Epithelial cell of proximal tubule (primary cell): ENCODE data around the gene SLC9A2. TPM values are rescaled to one million over a fixed set of nuclear protein-coding genes. Genes with fewer than 3 reads are reported as not detected.

ENCODE experiments used
- DNase-seq: peaks from one replicate; pipeline ENCODE4 v3.0.0-alpha.2; 2011; ENCODE audit warnings: low read depth
- H3K4me3 ChIP-seq: 2 replicates; pipeline ENCODE4 v1.5.1; 2011; ENCODE audit warnings: low read depth, mild to moderate bottlenecking, low read length
- CTCF ChIP-seq: conservative IDR thresholded peaks from 2 replicates; pipeline ENCODE4 v1.5.1; 2012; ENCODE audit warnings: low read depth, mild to moderate bottlenecking, low read length
- total RNA-seq: library from RNA; depleted of rRNA; stranded (reverse); fragments of >200 nt; gene quantifications from 2 replicates; pipeline ENCODE4 v1.2.3, GENCODE V29; 2015

The SLC9A2 gene
- total RNA-seq, 1 donor from 2014 or later = 0.86 TPM

- no peak overlapping the region for H3K4me3 ChIP-seq
- no peak for TF ChIP-seq CTCF
- DNase-seq = no peak
Measured at GRCh38 chr2:102660070-102660469, 40.7 kb downstream of the SLC9A2 start.

- DNase-seq = no peak
- TF ChIP-seq CTCF = no peak
- H3K4me3 ChIP-seq = no peak overlapping the region
Measured at GRCh38 chr2:102660574-102660973, 41.2 kb downstream of the SLC9A2 start.

GRCh38 chr2:102661846-102662245, 42.5 kb downstream of the SLC9A2 start:
- no peak for DNase-seq
- TF ChIP-seq CTCF = no peak
- no peak overlapping the region for H3K4me3 ChIP-seq

- no peak for DNase-seq
- H3K4me3 ChIP-seq = no peak overlapping the region
- no peak for TF ChIP-seq CTCF
Measured at GRCh38 chr2:102662833-102663232, 43.5 kb downstream of the SLC9A2 start.

- no peak for DNase-seq
- H3K4me3 ChIP-seq = no peak overlapping the region
- no peak for TF ChIP-seq CTCF
Measured at GRCh38 chr2:102663381-102663780, 44.0 kb downstream of the SLC9A2 start.

GRCh38 chr2:102664471-102664909, 45.1 kb downstream of the SLC9A2 start:
- DNase-seq = peak; percentile 55

GRCh38 chr2:102667072-102667471, 47.7 kb downstream of the SLC9A2 start:
- no peak for DNase-seq
- no peak for TF ChIP-seq CTCF
- H3K4me3 ChIP-seq = no peak overlapping the region

More at GRCh38 chr2:102664471-102664909, 45.1 kb downstream of the SLC9A2 start:
- TF ChIP-seq CTCF = no peak
- H3K4me3 ChIP-seq = no peak overlapping the region
